Mammary epithelial cell (primary cell): Measurements from ENCODE around the gene MTX2.

Experiments
- EZH2 ChIP-seq: IDR thresholded peaks from 2 replicates; pipeline ENCODE4 v1.6.1; 2012; ENCODE audit warnings: low read length, inconsistent platforms, borderline replicate concordance
- TF ChIP-seq, protein P1 (sequence below), 2 donors: IDR thresholded peaks in 1 of 2; conservative IDR thresholded peaks in 1 of 2; 2 replicates each; pipeline ENCODE4 v1.5.1; 2011 to 2012; ENCODE audit warnings: inconsistent platforms in 2 of 2, low read length in 2 of 2, mild to moderate bottlenecking in 2 of 2, control low read depth in 1 of 2, low read depth in 1 of 2; ENCODE audit not compliant: insufficient read depth in 1 of 2; ENCODE audit errors: extremely low read depth in 1 of 2

- TF ChIP-seq, protein P1, sequence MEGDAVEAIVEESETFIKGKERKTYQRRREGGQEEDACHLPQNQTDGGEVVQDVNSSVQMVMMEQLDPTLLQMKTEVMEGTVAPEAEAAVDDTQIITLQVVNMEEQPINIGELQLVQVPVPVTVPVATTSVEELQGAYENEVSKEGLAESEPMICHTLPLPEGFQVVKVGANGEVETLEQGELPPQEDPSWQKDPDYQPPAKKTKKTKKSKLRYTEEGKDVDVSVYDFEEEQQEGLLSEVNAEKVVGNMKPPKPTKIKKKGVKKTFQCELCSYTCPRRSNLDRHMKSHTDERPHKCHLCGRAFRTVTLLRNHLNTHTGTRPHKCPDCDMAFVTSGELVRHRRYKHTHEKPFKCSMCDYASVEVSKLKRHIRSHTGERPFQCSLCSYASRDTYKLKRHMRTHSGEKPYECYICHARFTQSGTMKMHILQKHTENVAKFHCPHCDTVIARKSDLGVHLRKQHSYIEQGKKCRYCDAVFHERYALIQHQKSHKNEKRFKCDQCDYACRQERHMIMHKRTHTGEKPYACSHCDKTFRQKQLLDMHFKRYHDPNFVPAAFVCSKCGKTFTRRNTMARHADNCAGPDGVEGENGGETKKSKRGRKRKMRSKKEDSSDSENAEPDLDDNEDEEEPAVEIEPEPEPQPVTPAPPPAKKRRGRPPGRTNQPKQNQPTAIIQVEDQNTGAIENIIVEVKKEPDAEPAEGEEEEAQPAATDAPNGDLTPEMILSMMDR (conservative IDR thresholded peaks at IDR 0.05 in 1 of 2, IDR thresholded peaks at IDR 0.05 in 1 of 2; ENCODE audit: extremely low read depth in 1 of 2, insufficient read depth in 1 of 2, low read depth in 1 of 2, low read length in 2 of 2): no peak
- TF ChIP-seq EZH2: no peak
These were observed 116.6 kb downstream of the MTX2 start for GRCh38 chr2:176385838-176386237.
